SK-N-SH treated with all-trans-retinoic acid at 6 μM for 48 hours (cell line): Measurements from ENCODE around the gene TMEM212.

Source experiments
- ARNTL ChIP-seq: fragments of 450-650 bp; formaldehyde crosslinking; IDR thresholded peaks from 2 replicates; pipeline ENCODE4 v1.5.0; 2020; ENCODE audit warnings: low read depth, mild to moderate bottlenecking, moderate library complexity, borderline replicate concordance
- CSDC2 ChIP-seq: fragments of 250-450 bp; sonication (Bioruptor Pico); IDR thresholded peaks from 2 replicates; pipeline ENCODE4 v1.5.0; 2020; ENCODE audit warnings: mild to moderate bottlenecking, moderate library complexity
- TCF4 ChIP-seq: fragments of 250-450 bp; sonication (Bioruptor Pico); IDR thresholded peaks from 2 replicates; pipeline ENCODE4 v1.8.0; 2021; ENCODE audit warnings: mild to moderate bottlenecking, moderate library complexity, borderline replicate concordance
- TOX ChIP-seq: fragments of 250-450 bp; sonication (Bioruptor Pico); IDR thresholded peaks from 2 replicates; pipeline ENCODE4 v1.8.0; 2021; ENCODE audit warnings: mild to moderate bottlenecking, moderate library complexity, borderline replicate concordance
- TSHZ2 ChIP-seq: fragments of 250-450 bp; sonication (Bioruptor Pico); IDR thresholded peaks from 2 replicates; pipeline ENCODE4 v1.5.0; 2020; ENCODE audit warnings: mild to moderate bottlenecking, moderate library complexity
- ZFP3 ChIP-seq: fragments of 250-450 bp; sonication (Bioruptor Pico); IDR thresholded peaks from 2 replicates; pipeline ENCODE4 v1.5.0; 2020; ENCODE audit warnings: mild to moderate bottlenecking, moderate library complexity
- ZNF565 ChIP-seq: fragments of 450-650 bp; formaldehyde crosslinking; conservative IDR thresholded peaks from 2 replicates; pipeline ENCODE4 v1.5.0; 2020; ENCODE audit warnings: low read depth, mild to moderate bottlenecking, moderate library complexity
- ZNF8 ChIP-seq: fragments of 450-650 bp; formaldehyde crosslinking; IDR thresholded peaks from 2 replicates; pipeline ENCODE4 v1.5.0; 2020; ENCODE audit warnings: mild to moderate bottlenecking, moderate library complexity
- TF ChIP-seq, protein P1 (sequence below): fragments of 250-450 bp; sonication (Bioruptor Pico); IDR thresholded peaks from 2 replicates; pipeline ENCODE4 v1.8.0; 2020; ENCODE audit warnings: mild to moderate bottlenecking, moderate library complexity, borderline replicate concordance

- TF ChIP-seq ZNF565 (CRISPR knock-in tag): no peak
- TF ChIP-seq TSHZ2 (CRISPR knock-in tag): no peak
- TF ChIP-seq ARNTL (CRISPR knock-in tag): no peak
- TF ChIP-seq TOX (CRISPR knock-in tag): no peak
- no peak for TF ChIP-seq ZNF8 (CRISPR knock-in tag)
- no peak for TF ChIP-seq ZFP3 (CRISPR knock-in tag)
- no peak for TF ChIP-seq CSDC2 (CRISPR knock-in tag)
- TF ChIP-seq, protein P1, sequence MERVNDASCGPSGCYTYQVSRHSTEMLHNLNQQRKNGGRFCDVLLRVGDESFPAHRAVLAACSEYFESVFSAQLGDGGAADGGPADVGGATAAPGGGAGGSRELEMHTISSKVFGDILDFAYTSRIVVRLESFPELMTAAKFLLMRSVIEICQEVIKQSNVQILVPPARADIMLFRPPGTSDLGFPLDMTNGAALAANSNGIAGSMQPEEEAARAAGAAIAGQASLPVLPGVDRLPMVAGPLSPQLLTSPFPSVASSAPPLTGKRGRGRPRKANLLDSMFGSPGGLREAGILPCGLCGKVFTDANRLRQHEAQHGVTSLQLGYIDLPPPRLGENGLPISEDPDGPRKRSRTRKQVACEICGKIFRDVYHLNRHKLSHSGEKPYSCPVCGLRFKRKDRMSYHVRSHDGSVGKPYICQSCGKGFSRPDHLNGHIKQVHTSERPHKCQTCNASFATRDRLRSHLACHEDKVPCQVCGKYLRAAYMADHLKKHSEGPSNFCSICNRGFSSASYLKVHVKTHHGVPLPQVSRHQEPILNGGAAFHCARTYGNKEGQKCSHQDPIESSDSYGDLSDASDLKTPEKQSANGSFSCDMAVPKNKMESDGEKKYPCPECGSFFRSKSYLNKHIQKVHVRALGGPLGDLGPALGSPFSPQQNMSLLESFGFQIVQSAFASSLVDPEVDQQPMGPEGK (CRISPR knock-in tag): no peak
- TF ChIP-seq TCF4 (CRISPR knock-in tag): no peak
Observed at GRCh38 chr3:171846597-171846996, 3.4 kb downstream of the TMEM212 start.
